Measurements from ENCODE around the gene KIAA1328. TPM values are rescaled to one million over a fixed set of nuclear protein-coding genes. Genes with fewer than 3 reads are reported as not detected.

KIAA1328 gene
- total RNA-seq, 1 experiment from 2014 or later = 6.2 TPM

- ATAC-seq (peak; percentile 78), DNase-seq (ENCODE audit: low read depth, low spot score) (no peak)
- no peaks in the 10 kb centered on the region for H3K36me3 ChIP-seq (ENCODE audit: control insufficient read depth, insufficient read depth, low read length)
- no peaks in the 10 kb centered on the region for H3K9me3 ChIP-seq (ENCODE audit: control insufficient read depth, insufficient read depth, low read depth, low read length)
- TF ChIP-seq REST (IDR thresholded peaks at IDR 0.05; ENCODE audit: insufficient read depth in 1 of 2, low read depth in 2 of 2, low read length in 1 of 2) = no peak
- TF ChIP-seq CTCF (IDR thresholded peaks at IDR 0.05) = no peak
- TF ChIP-seq TCF7L2 (IDR thresholded peaks at IDR 0.05; ENCODE audit: low read depth, low read length) = no peak
- TF ChIP-seq SIN3A (IDR thresholded peaks at IDR 0.05; ENCODE audit: borderline replicate concordance, insufficient read depth, low read depth, low read length) = no peak
- TF ChIP-seq POLR2AphosphoS5 (IDR thresholded peaks at IDR 0.05; ENCODE audit: low read depth, low read length) = no peak
- POLR2A ChIA-PET = no interaction called here
- H3K27me3 ChIP-seq (ENCODE audit: control insufficient read depth, insufficient read depth, low read length) = no peaks in the 10 kb centered on the region
- no peak overlapping the region; a peak in 1 of 4 replicates for H3K4me3 ChIP-seq (ENCODE audit: low read depth in 2 of 2, low read length in 2 of 2)
- H3K27ac ChIP-seq (ENCODE audit: low read length) = no peak overlapping the region
- intact Hi-C loops (cut with micrococcal nuclease; ENCODE audit: unreplicated experiment) (no loop called here), in situ Hi-C loops (cut with HindIII; ENCODE audit: low pct_unique_long_range_greater_than_20kb, low sequenced_read_pairs) (no loop called here)
- no TSS peak for BruUV-seq (replicated peaks)
- no peaks in the 10 kb centered on the region for H3K4me1 ChIP-seq (ENCODE audit: control insufficient read depth, insufficient read depth, low read length)
- CTCF ChIA-PET = no interaction called here
Measured at GRCh38 chr18:37253394-37254235, 424.7 kb downstream of the KIAA1328 start.

- no TSS peak for BruUV-seq (replicated peaks)
- peak overlapping the region; percentile 25 to 26 for H3K4me3 ChIP-seq (ENCODE audit: low read depth in 2 of 2, low read length in 2 of 2)
- DNase-seq (ENCODE audit: low read depth, low spot score) = no peak
- TF ChIP-seq CTCF (IDR thresholded peaks at IDR 0.05) = no peak
- TF ChIP-seq REST (IDR thresholded peaks at IDR 0.05; ENCODE audit: insufficient read depth in 1 of 2, low read depth in 2 of 2, low read length in 1 of 2) = no peak
- TF ChIP-seq SIN3A (IDR thresholded peaks at IDR 0.05; ENCODE audit: borderline replicate concordance, insufficient read depth, low read depth, low read length) = no peak
- TF ChIP-seq TCF7L2 (IDR thresholded peaks at IDR 0.05; ENCODE audit: low read depth, low read length) = no peak
- TF ChIP-seq POLR2AphosphoS5 (IDR thresholded peaks at IDR 0.05; ENCODE audit: low read depth, low read length) = no peak
- in situ Hi-C loops (cut with HindIII; ENCODE audit: low pct_unique_long_range_greater_than_20kb, low sequenced_read_pairs) = no loop called here
- H3K4me1 ChIP-seq (ENCODE audit: control insufficient read depth, insufficient read depth, low read length) = no peaks in the 10 kb centered on the region
- no peaks in the 10 kb centered on the region for H3K27me3 ChIP-seq (ENCODE audit: control insufficient read depth, insufficient read depth, low read length)
- peak; percentile 51 for ATAC-seq
- no peak overlapping the region for H3K27ac ChIP-seq (ENCODE audit: low read length)
- no peaks in the 10 kb centered on the region for H3K9me3 ChIP-seq (ENCODE audit: control insufficient read depth, insufficient read depth, low read depth, low read length)
- POLR2A ChIA-PET = no interaction called here
- intact Hi-C loops (cut with micrococcal nuclease; ENCODE audit: unreplicated experiment) = no loop called here
- H3K36me3 ChIP-seq (ENCODE audit: control insufficient read depth, insufficient read depth, low read length) = no peaks in the 10 kb centered on the region
- CTCF ChIA-PET = no interaction called here
Measured at GRCh38 chr18:37254236-37254754, 425.4 kb downstream of the KIAA1328 start.
